ENCODE measurements around the gene ACSS2. TPM values are rescaled to one million over a fixed set of nuclear protein-coding genes. Genes with fewer than 3 reads are reported as not detected.
A peak's percentile ranks its signal among the peaks of the same experiment; 100 is the strongest.

The ACSS2 gene
- total and polyA plus RNA-seq, 4 experiments from 2014 or later = 11.4 to 24.3 (median 17.0) TPM

- peaks cover 19 to 28% (median 21%) of the 10 kb centered on the region in 4 donors for H3K4me1 Mint-ChIP-seq
- peak within 1 kb of the TSS; percentile 71 for H3K27ac ChIP-seq (ENCODE audit: low read depth, low read length)
- POLR2A ChIA-PET (ENCODE audit: partially characterized antibody) = interaction anchor here (1.2 to 4.3 kb wide), 5 partner anchors 12 to 962 kb away, joined by 4 to 34 read pairs (median 5); partner anchors contain the start of genes ACSS2, GGT7 and RALY
- H3K4me1 ChIP-seq (ENCODE audit: insufficient read depth, low read length) = peaks cover 13% of the 10 kb centered on the region
- H3K9me3 ChIP-seq (ENCODE audit: control insufficient read depth in 1 of 2, low read length in 2 of 2) = no peaks in the 10 kb centered on the region
- H3K4me3 ChIP-seq (ENCODE audit: low read length in 2 of 2) = peak within 1 kb of the TSS; percentile 45 to 88
- intact Hi-C loops (cut with micrococcal nuclease) = loop anchor here (1.0 to 2.0 kb wide), 3 partner anchors 37 to 137 kb away; partner anchors contain the start of genes ACSS2 and TRPC4AP
- H3K36me3 ChIP-seq (ENCODE audit: insufficient read depth, low read length) = no peaks in the 10 kb centered on the region
- no peaks in the 10 kb centered on the region for H3K27me3 ChIP-seq (ENCODE audit: insufficient read depth, low read length)
- peak; percentile 92 to 97 (median 94) for DNase-seq
- CTCF ChIA-PET (ENCODE audit: partially characterized antibody) = interaction anchor here (0.5 to 8.2 kb wide), 9 partner anchors 11 to 141 kb away, joined by 3 to 100 read pairs (median 4); partner anchors contain the start of genes ACSS2 and GGT7
- H3K4me3 Mint-ChIP-seq = peak within 1 kb of the TSS; percentile 93 to 100 (median 97)
- H3K27me3 Mint-ChIP-seq = no peaks in the 10 kb centered on the region
- H3K27ac Mint-ChIP-seq = peak within 1 kb of the TSS; percentile 93 to 98 (median 98)
- no peaks in the 10 kb centered on the region for H3K9me3 Mint-ChIP-seq
- H3K36me3 Mint-ChIP-seq = peaks cover 0 to 12% of the 10 kb centered on the region in 2 donors
These were observed 79.0 kb downstream of the ACSS2 start, which contains the start of the genes GSS and MYH7B for GRCh38 chr20:34955231-34956040. Gene GSS (minus strand): TSS chr20:34955806. CDS start chr20:34951852, 3,954 bp downstream. Gene MYH7B (plus strand): TSS chr20:34955868. CDS start chr20:34978006, 22,138 bp downstream.

- H3K27me3 ChIP-seq (ENCODE audit: insufficient read depth, low read length) = no peaks in the 10 kb centered on the region
- Mint-ChIP-seq H3K9me3 (no peaks in the 10 kb centered on the region), H3K4me3 (peak overlapping the region; percentile 93 to 100 (median 97)), H3K27me3 (no peaks in the 10 kb centered on the region), H3K27ac (peak overlapping the region; percentile 93 to 98 (median 98)), H3K36me3 (peaks cover 0 to 12% of the 10 kb centered on the region in 2 donors), H3K4me1 (peaks cover 19 to 28% (median 25%) of the 10 kb centered on the region in 4 donors)
- POLR2A ChIA-PET (ENCODE audit: partially characterized antibody) = interaction anchor here (1.2 to 4.3 kb wide), 5 partner anchors 12 to 962 kb away, joined by 4 to 34 read pairs (median 5); partner anchors contain the start of genes ACSS2, GGT7 and RALY
- H3K4me3 ChIP-seq (ENCODE audit: low read length in 2 of 2) = peak overlapping the region; percentile 45 to 88
- H3K27ac ChIP-seq (ENCODE audit: low read depth, low read length) = peak overlapping the region; percentile 71
- peaks cover 13% of the 10 kb centered on the region for H3K4me1 ChIP-seq (ENCODE audit: insufficient read depth, low read length)
- H3K9me3 ChIP-seq (ENCODE audit: control insufficient read depth in 1 of 2, low read length in 2 of 2) = no peaks in the 10 kb centered on the region
- no peaks in the 10 kb centered on the region for H3K36me3 ChIP-seq (ENCODE audit: insufficient read depth, low read length)
- CTCF ChIA-PET (ENCODE audit: partially characterized antibody) = interaction anchor here (0.8 to 8.2 kb wide), 8 partner anchors 11 to 141 kb away, joined by 3 to 100 read pairs (median 4); partner anchors contain the start of genes ACSS2 and GGT7
- DNase-seq = no peak
- intact Hi-C loops (cut with micrococcal nuclease) = no loop called here
These were observed 79.6 kb downstream of the ACSS2 start for GRCh38 chr20:34956041-34956458.

- Mint-ChIP-seq H3K4me1 (peaks cover 19 to 28% (median 25%) of the 10 kb centered on the region in 4 donors), H3K4me3 (peak overlapping the region in 6 of 8 donors; percentile 17 to 100 (median 97)), H3K27ac (peak overlapping the region in 5 of 7 donors; percentile 7 to 98 (median 93)), H3K9me3 (no peaks in the 10 kb centered on the region), H3K27me3 (no peaks in the 10 kb centered on the region), H3K36me3 (peaks cover 0 to 7% of the 10 kb centered on the region in 2 donors)
- Histone ChIP-seq H3K27me3 (ENCODE audit: insufficient read depth, low read length) (no peaks in the 10 kb centered on the region), H3K9me3 (ENCODE audit: control insufficient read depth in 1 of 2, low read length in 2 of 2) (no peaks in the 10 kb centered on the region), H3K36me3 (ENCODE audit: insufficient read depth, low read length) (no peaks in the 10 kb centered on the region), H3K27ac (ENCODE audit: low read depth, low read length) (no peak overlapping the region), H3K4me1 (ENCODE audit: insufficient read depth, low read length) (peaks cover 13% of the 10 kb centered on the region), H3K4me3 (ENCODE audit: low read length in 2 of 2) (no peak overlapping the region)
- POLR2A ChIA-PET (ENCODE audit: partially characterized antibody) = interaction anchor here (4.3 kb wide), 1 partner anchor 82 kb away, joined by 34 read pairs; the partner anchor contains the start of gene ACSS2
- intact Hi-C loops (cut with micrococcal nuclease) = no loop called here
- CTCF ChIA-PET (ENCODE audit: partially characterized antibody) = interaction anchor here (1.1 to 8.2 kb wide), 3 partner anchors 83 to 122 kb away, joined by 6 to 100 read pairs (median 7); partner anchors contain the start of genes ACSS2 and GGT7
- DNase-seq = no peak
These were observed 80.5 kb downstream of the ACSS2 start for GRCh38 chr20:34956751-34957472.

DNA sequence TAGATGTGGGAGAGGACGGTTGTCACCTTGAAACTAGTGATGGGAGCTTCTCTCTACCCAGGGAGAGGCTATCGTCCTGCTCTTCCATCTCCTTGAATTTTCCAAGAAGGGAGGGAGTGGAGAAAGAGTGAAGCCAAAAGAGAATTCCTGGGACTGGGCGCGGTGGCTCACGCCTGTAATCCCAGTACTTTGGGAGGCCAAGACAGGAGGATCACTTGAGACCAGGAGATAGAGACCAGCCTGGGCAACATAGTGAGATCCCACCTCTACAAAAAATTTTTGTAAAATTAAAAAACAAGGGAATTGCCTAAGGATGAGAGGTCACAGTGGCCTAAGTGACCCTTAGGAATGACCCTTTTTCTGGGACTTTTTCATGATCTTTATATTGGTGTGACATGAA lies 88.1 kb downstream of the ACSS2 start:
- POLR2A ChIA-PET (ENCODE audit: partially characterized antibody) = no interaction called here
- peaks cover 0 to 5% (median 2%) of the 10 kb centered on the region in 4 donors for H3K4me1 Mint-ChIP-seq
- Histone ChIP-seq H3K36me3 (ENCODE audit: insufficient read depth, low read length) (no peaks in the 10 kb centered on the region), H3K4me1 (ENCODE audit: insufficient read depth, low read length) (no peaks in the 10 kb centered on the region), H3K9me3 (ENCODE audit: control insufficient read depth in 1 of 2, low read length in 2 of 2) (no peaks in the 10 kb centered on the region), H3K4me3 (ENCODE audit: low read length in 2 of 2) (no peak overlapping the region), H3K27me3 (ENCODE audit: insufficient read depth, low read length) (no peaks in the 10 kb centered on the region), H3K27ac (ENCODE audit: low read depth, low read length) (no peak overlapping the region)
- CTCF ChIA-PET (ENCODE audit: partially characterized antibody) = no interaction called here
- H3K4me3 Mint-ChIP-seq = no peak overlapping the region
- H3K27me3 Mint-ChIP-seq = no peaks in the 10 kb centered on the region
- no peak for DNase-seq
- no peak overlapping the region for H3K27ac Mint-ChIP-seq
- intact Hi-C loops (cut with micrococcal nuclease) = no loop called here
- no peaks in the 10 kb centered on the region for H3K9me3 Mint-ChIP-seq
- no peaks in the 10 kb centered on the region for H3K36me3 Mint-ChIP-seq

- intact Hi-C loops (cut with micrococcal nuclease) = no loop called here
- no peak for DNase-seq
- H3K27me3 Mint-ChIP-seq = no peaks in the 10 kb centered on the region
- CTCF ChIA-PET (ENCODE audit: partially characterized antibody) = no interaction called here
- H3K9me3 Mint-ChIP-seq = no peaks in the 10 kb centered on the region
- no peaks in the 10 kb centered on the region for H3K27me3 ChIP-seq (ENCODE audit: insufficient read depth, low read length)
- H3K4me3 Mint-ChIP-seq = no peak overlapping the region
- no peaks in the 10 kb centered on the region for H3K36me3 Mint-ChIP-seq
- H3K4me1 ChIP-seq (ENCODE audit: insufficient read depth, low read length) = no peaks in the 10 kb centered on the region
- peaks cover 0 to 5% (median 2%) of the 10 kb centered on the region in 4 donors for H3K4me1 Mint-ChIP-seq
- H3K27ac Mint-ChIP-seq = peak overlapping the region in 2 of 7 donors; percentile 18 to 52
- no peak overlapping the region for H3K27ac ChIP-seq (ENCODE audit: low read depth, low read length)
- H3K9me3 ChIP-seq (ENCODE audit: control insufficient read depth in 1 of 2, low read length in 2 of 2) = no peaks in the 10 kb centered on the region
- no peaks in the 10 kb centered on the region for H3K36me3 ChIP-seq (ENCODE audit: insufficient read depth, low read length)
- POLR2A ChIA-PET (ENCODE audit: partially characterized antibody) = no interaction called here
- no peak overlapping the region for H3K4me3 ChIP-seq (ENCODE audit: low read length in 2 of 2)
These were observed 88.6 kb downstream of the ACSS2 start for GRCh38 chr20:34965051-34965450.

DNA sequence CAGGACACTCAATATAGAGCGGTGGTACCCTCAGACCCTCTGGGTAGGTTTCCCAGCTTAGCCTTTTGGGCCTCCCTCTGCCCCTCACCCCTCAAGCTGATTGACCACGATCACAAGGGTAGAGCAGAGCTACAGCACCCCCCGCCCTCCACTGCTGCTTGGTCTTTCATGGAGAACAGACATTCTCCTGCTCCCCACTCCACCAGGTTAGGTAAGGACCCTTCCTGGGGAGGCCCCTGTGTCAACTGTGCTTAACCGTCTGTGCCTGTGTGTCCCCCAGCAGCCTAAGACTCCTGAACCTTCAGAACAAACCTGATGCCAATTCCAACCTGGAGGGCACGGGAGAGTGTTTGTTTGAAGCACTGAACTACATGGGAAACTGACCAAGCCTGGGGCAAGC lies 91.0 kb downstream of the ACSS2 start:
- Mint-ChIP-seq H3K27me3 (no peaks in the 10 kb centered on the region), H3K36me3 (no peaks in the 10 kb centered on the region), H3K27ac (no peak overlapping the region), H3K9me3 (no peaks in the 10 kb centered on the region), H3K4me1 (no peaks in the 10 kb centered on the region), H3K4me3 (no peak overlapping the region)
- Histone ChIP-seq H3K4me1 (ENCODE audit: insufficient read depth, low read length) (no peaks in the 10 kb centered on the region), H3K9me3 (ENCODE audit: control insufficient read depth in 1 of 2, low read length in 2 of 2) (no peaks in the 10 kb centered on the region), H3K4me3 (ENCODE audit: low read length in 2 of 2) (no peak overlapping the region), H3K27me3 (ENCODE audit: insufficient read depth, low read length) (no peaks in the 10 kb centered on the region), H3K27ac (ENCODE audit: low read depth, low read length) (no peak overlapping the region), H3K36me3 (ENCODE audit: insufficient read depth, low read length) (no peaks in the 10 kb centered on the region)
- CTCF ChIA-PET (ENCODE audit: partially characterized antibody) = interaction anchor here (0.7 to 0.9 kb wide), 2 partner anchors 12 to 84 kb away, joined by 3 read pairs; partner anchors contain the start of genes GSS and MYH7B
- DNase-seq = no peak
- intact Hi-C loops (cut with micrococcal nuclease) = no loop called here
- POLR2A ChIA-PET (ENCODE audit: partially characterized antibody) = no interaction called here

Measured in CD4-positive, alpha-beta memory T cell (primary cell).